Neutrophil (primary cell): ENCODE data around the gene PKP4.

Experiments
- H3K27ac ChIP-seq: fragments of 200-600 bp; sonication (generic); 2 replicates; pipeline ENCODE4 v1.5.1; 2016; ENCODE audit warnings: mild to moderate bottlenecking, moderate library complexity
- H3K27me3 ChIP-seq: fragments of 200-600 bp; sonication (generic); 2 replicates; pipeline ENCODE4 v1.6.0; 2016; ENCODE audit warnings: mild to moderate bottlenecking
- H3K36me3 ChIP-seq: fragments of 200-600 bp; sonication (generic); 2 replicates; pipeline ENCODE4 v1.5.1; 2017
- H3K4me1 ChIP-seq, 2 experiments: fragments of 200-600 bp in 1 of 2; sonication (generic) in 1 of 2; 1 replicate in 1 of 2; 2 replicates in 1 of 2; pipeline versions ENCODE4 v1.5.1 to v1.6.1; 2013 to 2016; ENCODE audit warnings: low read depth in 1 of 2, low read length in 1 of 2, mild to moderate bottlenecking in 1 of 2, moderate library complexity in 1 of 2; ENCODE audit not compliant: control insufficient read depth in 1 of 2, insufficient read depth in 1 of 2
- H3K4me3 ChIP-seq, 2 experiments: fragments of 200-600 bp in 1 of 2; sonication (generic) in 1 of 2; 1 replicate in 1 of 2; 2 replicates in 1 of 2; pipeline ENCODE4 v1.5.1; 2013 to 2016; ENCODE audit warnings: low read depth in 1 of 2, low read length in 1 of 2, mild to moderate bottlenecking in 1 of 2, moderate library complexity in 1 of 2
- H3K9me3 ChIP-seq: fragments of 200-600 bp; sonication (generic); 2 replicates; pipeline ENCODE4 v1.5.1; 2016
- CTCF ChIP-seq: fragments of 200-600 bp; sonication (generic); IDR thresholded peaks from 2 replicates; pipeline ENCODE4 v1.5.1; 2016; ENCODE audit warnings: antibody characterized with exemption

The PKP4 gene

GRCh38 chr2:158600155-158600802 is 143.5 kb downstream of the PKP4 start:
- Histone ChIP-seq H3K4me3 (no peak overlapping the region), H3K4me1 (no peaks in the 10 kb centered on the region), H3K36me3 (peaks cover 3% of the 10 kb centered on the region), H3K27me3 (no peaks in the 10 kb centered on the region), H3K9me3 (no peaks in the 10 kb centered on the region), H3K27ac (no peak overlapping the region)
- TF ChIP-seq CTCF, result no peak

GRCh38 chr2:158602027-158602426 is 145.3 kb downstream of the PKP4 start:
- Histone ChIP-seq H3K4me3 (no peak overlapping the region), H3K27me3 (no peaks in the 10 kb centered on the region), H3K27ac (no peak overlapping the region), H3K4me1 (no peaks in the 10 kb centered on the region), H3K9me3 (no peaks in the 10 kb centered on the region), H3K36me3 (peaks cover 3% of the 10 kb centered on the region)
- TF ChIP-seq CTCF, result no peak

GRCh38 chr2:158603205-158603604 is 146.5 kb downstream of the PKP4 start:
- H3K4me3 ChIP-seq, result no peak overlapping the region
- H3K9me3 ChIP-seq, result no peaks in the 10 kb centered on the region
- H3K27ac ChIP-seq, result no peak overlapping the region
- no peak for TF ChIP-seq CTCF
- H3K27me3 ChIP-seq, result no peaks in the 10 kb centered on the region
- H3K36me3 ChIP-seq, result peaks cover 3% of the 10 kb centered on the region
- no peaks in the 10 kb centered on the region for H3K4me1 ChIP-seq

- Histone ChIP-seq H3K27ac (no peak overlapping the region), H3K36me3 (peaks cover 3% of the 10 kb centered on the region), H3K9me3 (no peaks in the 10 kb centered on the region), H3K4me3 (no peak overlapping the region), H3K4me1 (no peaks in the 10 kb centered on the region), H3K27me3 (no peaks in the 10 kb centered on the region)
- TF ChIP-seq CTCF, result no peak
Observed at GRCh38 chr2:158603986-158604385, 147.2 kb downstream of the PKP4 start.

GRCh38 chr2:158610059-158610458 is 153.3 kb downstream of the PKP4 start:
- H3K4me3 ChIP-seq, result no peak overlapping the region

More at GRCh38 chr2:158610059-158610458, 153.3 kb downstream of the PKP4 start:
- Histone ChIP-seq H3K27me3 (no peaks in the 10 kb centered on the region), H3K36me3 (no peaks in the 10 kb centered on the region), H3K4me1 (no peaks in the 10 kb centered on the region), H3K9me3 (no peaks in the 10 kb centered on the region), H3K27ac (no peak overlapping the region)
- no peak for TF ChIP-seq CTCF
